ENCODE results near the gene TMCC2. TPM values are rescaled to one million over a fixed set of nuclear protein-coding genes. Genes with fewer than 3 reads are reported as not detected.

The TMCC2 gene
- total and polyA plus RNA-seq, 4 donors, result 20.2 to 77.4 (median 51.9) TPM

GRCh38 chr1:205190845-205191577 is 36.7 kb upstream of the TMCC2 start:
- Histone ChIP-seq H3K4me1 (ENCODE audit: control insufficient read depth, insufficient read depth, low read length) (peaks cover 4% of the 10 kb centered on the region), H3K36me3 (ENCODE audit: control insufficient read depth, insufficient read depth, low read length) (peaks cover 5% of the 10 kb centered on the region), H3K27me3 (ENCODE audit: control insufficient read depth, insufficient read depth, low read length) (no peaks in the 10 kb centered on the region), H3K27ac (ENCODE audit: low read depth, low read length) (no peak overlapping the region), H3K9me3 (ENCODE audit: control insufficient read depth, insufficient read depth, low read length) (no peaks in the 10 kb centered on the region), H3K4me3 (ENCODE audit: low read depth, low read length) (no peak overlapping the region)
- 27% methylated on average over 6 of the region's 9 CpGs for WGBS (ENCODE audit: insufficient coverage)
- peak in 2 of 6 donors; percentile 64 to 70 for DNase-seq (ENCODE audit: low read depth in 4 of 6, low spot score in 6 of 6)

GRCh38 chr1:205191622-205192021 is 36.1 kb upstream of the TMCC2 start:
- peak in 3 of 6 donors; percentile 35 to 90 (median 80) for DNase-seq (ENCODE audit: low read depth in 4 of 6, low spot score in 6 of 6)
- no peaks in the 10 kb centered on the region for H3K9me3 ChIP-seq (ENCODE audit: control insufficient read depth, insufficient read depth, low read length)
- no CpG with 5 or more reads among the region's 2 CpGs for WGBS (ENCODE audit: insufficient coverage)
- no peak overlapping the region for H3K27ac ChIP-seq (ENCODE audit: low read depth, low read length)
- H3K27me3 ChIP-seq (ENCODE audit: control insufficient read depth, insufficient read depth, low read length), result no peaks in the 10 kb centered on the region
- no peak overlapping the region for H3K4me3 ChIP-seq (ENCODE audit: low read depth, low read length)
- H3K36me3 ChIP-seq (ENCODE audit: control insufficient read depth, insufficient read depth, low read length), result peaks cover 5% of the 10 kb centered on the region
- H3K4me1 ChIP-seq (ENCODE audit: control insufficient read depth, insufficient read depth, low read length), result peaks cover 4% of the 10 kb centered on the region

GRCh38 chr1:205192287-205192686 is 35.5 kb upstream of the TMCC2 start:
- 20% methylated on average over 1 of the region's 8 CpGs for WGBS (ENCODE audit: insufficient coverage)
- Histone ChIP-seq H3K27ac (ENCODE audit: low read depth, low read length) (no peak overlapping the region), H3K36me3 (ENCODE audit: control insufficient read depth, insufficient read depth, low read length) (peaks cover 4% of the 10 kb centered on the region), H3K9me3 (ENCODE audit: control insufficient read depth, insufficient read depth, low read length) (no peaks in the 10 kb centered on the region), H3K4me3 (ENCODE audit: low read depth, low read length) (no peak overlapping the region), H3K27me3 (ENCODE audit: control insufficient read depth, insufficient read depth, low read length) (no peaks in the 10 kb centered on the region), H3K4me1 (ENCODE audit: control insufficient read depth, insufficient read depth, low read length) (peaks cover 4% of the 10 kb centered on the region)
- no peak for DNase-seq (ENCODE audit: low read depth in 4 of 6, low spot score in 6 of 6)

- Histone ChIP-seq H3K36me3 (ENCODE audit: control insufficient read depth, insufficient read depth, low read length) (no peaks in the 10 kb centered on the region), H3K4me3 (ENCODE audit: low read depth, low read length) (no peak overlapping the region), H3K27ac (ENCODE audit: low read depth, low read length) (no peak overlapping the region), H3K27me3 (ENCODE audit: control insufficient read depth, insufficient read depth, low read length) (no peaks in the 10 kb centered on the region), H3K4me1 (ENCODE audit: control insufficient read depth, insufficient read depth, low read length) (peaks cover 3% of the 10 kb centered on the region), H3K9me3 (ENCODE audit: control insufficient read depth, insufficient read depth, low read length) (no peaks in the 10 kb centered on the region)
- WGBS (ENCODE audit: insufficient coverage), result 78% methylated on average over 3 of the region's 9 CpGs
- DNase-seq (ENCODE audit: low read depth in 4 of 6, low spot score in 6 of 6), result no peak
Measured at GRCh38 chr1:205199090-205199930, 28.4 kb upstream of the TMCC2 start.

- Histone ChIP-seq H3K36me3 (ENCODE audit: control insufficient read depth, insufficient read depth, low read length) (no peaks in the 10 kb centered on the region), H3K27ac (ENCODE audit: low read depth, low read length) (no peak overlapping the region), H3K4me1 (ENCODE audit: control insufficient read depth, insufficient read depth, low read length) (peaks cover 3% of the 10 kb centered on the region), H3K9me3 (ENCODE audit: control insufficient read depth, insufficient read depth, low read length) (no peaks in the 10 kb centered on the region), H3K27me3 (ENCODE audit: control insufficient read depth, insufficient read depth, low read length) (no peaks in the 10 kb centered on the region), H3K4me3 (ENCODE audit: low read depth, low read length) (no peak overlapping the region)
- DNase-seq (ENCODE audit: low read depth in 4 of 6, low spot score in 6 of 6), result no peak
- 80% methylated on average over 2 of the region's 7 CpGs for WGBS (ENCODE audit: insufficient coverage)
Measured at GRCh38 chr1:205199931-205200299, 27.8 kb upstream of the TMCC2 start.

- no peak overlapping the region for H3K27ac ChIP-seq (ENCODE audit: low read depth, low read length)
- peaks cover 3% of the 10 kb centered on the region for H3K4me1 ChIP-seq (ENCODE audit: control insufficient read depth, insufficient read depth, low read length)
- H3K9me3 ChIP-seq (ENCODE audit: control insufficient read depth, insufficient read depth, low read length), result no peaks in the 10 kb centered on the region
- DNase-seq (ENCODE audit: low read depth in 4 of 6, low spot score in 6 of 6), result no peak
- no peaks in the 10 kb centered on the region for H3K27me3 ChIP-seq (ENCODE audit: control insufficient read depth, insufficient read depth, low read length)
- no peaks in the 10 kb centered on the region for H3K36me3 ChIP-seq (ENCODE audit: control insufficient read depth, insufficient read depth, low read length)
- H3K4me3 ChIP-seq (ENCODE audit: low read depth, low read length), result no peak overlapping the region
Measured at GRCh38 chr1:205204552-205204951, 23.2 kb upstream of the TMCC2 start.

GRCh38 chr1:205205055-205205454 is 22.7 kb upstream of the TMCC2 start:
- Histone ChIP-seq H3K36me3 (ENCODE audit: control insufficient read depth, insufficient read depth, low read length) (no peaks in the 10 kb centered on the region), H3K4me1 (ENCODE audit: control insufficient read depth, insufficient read depth, low read length) (peaks cover 8% of the 10 kb centered on the region), H3K9me3 (ENCODE audit: control insufficient read depth, insufficient read depth, low read length) (no peaks in the 10 kb centered on the region), H3K4me3 (ENCODE audit: low read depth, low read length) (no peak overlapping the region), H3K27ac (ENCODE audit: low read depth, low read length) (no peak overlapping the region), H3K27me3 (ENCODE audit: control insufficient read depth, insufficient read depth, low read length) (no peaks in the 10 kb centered on the region)
- DNase-seq (ENCODE audit: low read depth in 4 of 6, low spot score in 6 of 6), result no peak

- Histone ChIP-seq H3K27ac (ENCODE audit: low read depth, low read length) (no peak overlapping the region), H3K9me3 (ENCODE audit: control insufficient read depth, insufficient read depth, low read length) (no peaks in the 10 kb centered on the region), H3K27me3 (ENCODE audit: control insufficient read depth, insufficient read depth, low read length) (no peaks in the 10 kb centered on the region), H3K36me3 (ENCODE audit: control insufficient read depth, insufficient read depth, low read length) (no peaks in the 10 kb centered on the region), H3K4me1 (ENCODE audit: control insufficient read depth, insufficient read depth, low read length) (peaks cover 9% of the 10 kb centered on the region), H3K4me3 (ENCODE audit: low read depth, low read length) (no peak overlapping the region)
- no CpG with 5 or more reads among the region's 3 CpGs for WGBS (ENCODE audit: insufficient coverage)
- DNase-seq (ENCODE audit: low read depth in 4 of 6, low spot score in 6 of 6), result no peak
Measured at GRCh38 chr1:205208811-205209210, 18.9 kb upstream of the TMCC2 start.

- DNase-seq (ENCODE audit: low read depth in 4 of 6, low spot score in 6 of 6), result peak in 2 of 6 donors; percentile 56
Measured at GRCh38 chr1:205210756-205211168, 17.0 kb upstream of the TMCC2 start.

More at GRCh38 chr1:205210756-205211168, 17.0 kb upstream of the TMCC2 start:
- no peaks in the 10 kb centered on the region for H3K36me3 ChIP-seq (ENCODE audit: control insufficient read depth, insufficient read depth, low read length)
- no peaks in the 10 kb centered on the region for H3K27me3 ChIP-seq (ENCODE audit: control insufficient read depth, insufficient read depth, low read length)
- H3K4me1 ChIP-seq (ENCODE audit: control insufficient read depth, insufficient read depth, low read length), result peaks cover 9% of the 10 kb centered on the region
- H3K9me3 ChIP-seq (ENCODE audit: control insufficient read depth, insufficient read depth, low read length), result no peaks in the 10 kb centered on the region
- 0% methylated on average over 31 of the region's 31 CpGs for WGBS (ENCODE audit: insufficient coverage)
- H3K4me3 ChIP-seq (ENCODE audit: low read depth, low read length), result peak overlapping the region; percentile 97
- peak overlapping the region; percentile 95 for H3K27ac ChIP-seq (ENCODE audit: low read depth, low read length)
